Psoas muscle (tissue), 8 donors: ENCODE results near the gene TMEM179. TPM values are rescaled to one million over a fixed set of nuclear protein-coding genes. Genes with fewer than 3 reads are reported as not detected.

Experiments used
- ATAC-seq, 4 donors: fragments of 200-7000 bp; cut with Tn5 transposase; one replicate each; pipeline ENCODE4 v1.9.1; 2020; ENCODE audit warnings: moderate library complexity in 3 of 4, mild to moderate bottlenecking in 2 of 4
- DNase-seq, 2 donors: peaks; one replicate each; pipeline ENCODE4 v3.0.0-alpha.2; 2020
- H3K27ac ChIP-seq: fragments of 200-600 bp; one replicate; pipeline ENCODE4 v1.8.0; 2022
- H3K27me3 ChIP-seq, 3 donors: fragments of 200-600 bp in 1 of 3; one replicate each; pipeline versions ENCODE4 v1.6.1 to v1.8.0; 2013 to 2022; ENCODE audit warnings: low read length in 2 of 3, mild to moderate bottlenecking in 2 of 3, moderate library complexity in 1 of 3; ENCODE audit not compliant: insufficient read depth in 3 of 3
- H3K36me3 ChIP-seq, 2 donors: fragments of 200-600 bp in 1 of 2; one replicate each; pipeline versions ENCODE4 v1.6.1 to v1.8.0; 2013 to 2022; ENCODE audit warnings: low read depth in 1 of 2, mild to moderate bottlenecking in 1 of 2, moderate library complexity in 1 of 2; ENCODE audit not compliant: insufficient read depth in 1 of 2
- H3K4me1 ChIP-seq: fragments of 200-600 bp; one replicate; pipeline ENCODE4 v1.8.0; 2022
- H3K4me3 ChIP-seq: fragments of 200-600 bp; one replicate; pipeline ENCODE4 v1.8.0; 2022; ENCODE audit warnings: mild to moderate bottlenecking
- H3K9me3 ChIP-seq: fragments of 200-600 bp; one replicate; pipeline ENCODE4 v1.8.0; 2022
- CTCF ChIP-seq: fragments of 200-600 bp; IDR thresholded peaks from one replicate; pipeline ENCODE4 v1.8.0; 2022; ENCODE audit warnings: antibody characterized with exemption
- WGBS, 3 donors: extraction: QIAGEN DNeasy Blood & Tissue Kit; methylation state at CpG; one replicate each; pipeline versions ENCODE4 v1.1.6 to v1.1.7; 2013; 5-methylcytosine and 5-hydroxymethylcytosine counted together
- intact Hi-C, 2 donors: fragments of 100-400 bp; cut with DNase I; formaldehyde crosslinking; loops; one replicate each; pipeline versions ENCODE4 v1.11.0 to v1.14.2; 2022
- polyA plus RNA-seq, 3 donors: library from polyadenylated mRNA; stranded (reverse); fragments of 200-250 nt; gene quantifications; one replicate each; pipeline ENCODE4 v1.2.3, GENCODE V29; 2013
- total RNA-seq, 4 donors: library from RNA; stranded (reverse); fragmentation: NEBNext Ultra II Directional in 2 of 4; extraction: Animal tissue kit (Norgen Biotek cat#: 25700) in 2 of 4; gene quantifications; one replicate each; pipeline versions ENCODE4 v1.2.1 to v1.2.4, GENCODE V29; 2021 to 2023
- donor health status: healthy with polysubstance abuse.
- donor health status: DM: no; HTN: no; CAD: no; lungs with moderate emphysema.
- donor health status: Bipolar disorder and iron deficiency.
- donor health status: healthy.
- donor health status: DM: yes; HTN: yes; CAD: no.
- donor health status: DM: no; HTN: no; CAD: no.
- donor health status: DM: no; HTN: no; CAD: no.
- donor health status: DM: yes; HTN: yes; CAD: no.

TMEM179 gene
- total and polyA plus RNA-seq, 7 donors, result 0.01 TPM; not detected in 6

GRCh38 chr14:104568620-104569019 is 36.0 kb downstream of the TMEM179 start:
- H3K4me3 ChIP-seq, result no peak overlapping the region
- no peaks in the 10 kb centered on the region for H3K36me3 ChIP-seq
- peaks cover 0 to 47% (median 5%) of the 10 kb centered on the region in 3 donors for H3K27me3 ChIP-seq
- 77 to 83% (median 83%) methylated on average over 10 to 11 of the region's 11 CpGs for WGBS, 3 donors
- H3K27ac ChIP-seq, result no peak overlapping the region
- no peak for DNase-seq
- H3K4me1 ChIP-seq, result no peaks in the 10 kb centered on the region
- intact Hi-C loops, result no loop called here
- TF ChIP-seq CTCF, result no peak
- no peaks in the 10 kb centered on the region for H3K9me3 ChIP-seq
- no peak for ATAC-seq

- 49 to 64% (median 50%) methylated on average over 9 of the region's 9 CpGs for WGBS, 3 donors
- DNase-seq, result no peak
- no peak overlapping the region for H3K27ac ChIP-seq
- no peak for TF ChIP-seq CTCF
- no peaks in the 10 kb centered on the region for H3K9me3 ChIP-seq
- no peaks in the 10 kb centered on the region for H3K36me3 ChIP-seq
- intact Hi-C loops, result no loop called here
- no peak for ATAC-seq
- H3K4me3 ChIP-seq, result no peak overlapping the region
- H3K4me1 ChIP-seq, result no peaks in the 10 kb centered on the region
- H3K27me3 ChIP-seq, result peaks cover 0 to 47% (median 5%) of the 10 kb centered on the region in 3 donors
Measured at GRCh38 chr14:104567957-104568225, 36.7 kb downstream of the TMEM179 start.

- WGBS, 3 donors, result 54 to 61% (median 56%) methylated on average over 25 to 27 of the region's 27 CpGs
- H3K27ac ChIP-seq, result no peak overlapping the region
- no peaks in the 10 kb centered on the region for H3K36me3 ChIP-seq
- intact Hi-C loops, result no loop called here
- ATAC-seq (no peak), DNase-seq (no peak)
- peaks cover 0 to 42% (median 5%) of the 10 kb centered on the region in 3 donors for H3K27me3 ChIP-seq
- TF ChIP-seq CTCF, result no peak
- no peak overlapping the region for H3K4me3 ChIP-seq
- no peaks in the 10 kb centered on the region for H3K9me3 ChIP-seq
- no peaks in the 10 kb centered on the region for H3K4me1 ChIP-seq
Measured at GRCh38 chr14:104567141-104567956, 37.2 kb downstream of the TMEM179 start.

- intact Hi-C loops, result loop anchor here (1.0 to 5.0 kb wide), 3 partner anchors 428 to 488 kb away; partner anchors contain the start of gene KIF26A (in 1 of the 2)
- Histone ChIP-seq H3K4me1 (no peaks in the 10 kb centered on the region), H3K4me3 (no peak overlapping the region), H3K36me3 (no peaks in the 10 kb centered on the region), H3K9me3 (no peaks in the 10 kb centered on the region), H3K27ac (no peak overlapping the region), H3K27me3 (peaks cover 0 to 42% (median 5%) of the 10 kb centered on the region in 3 donors)
- DNase-seq, result no peak
- no peak for ATAC-seq
- no peak for TF ChIP-seq CTCF
- WGBS, 3 donors, result 69 to 78% (median 70%) methylated on average over 30 of the region's 30 CpGs
Measured at GRCh38 chr14:104564744-104565679, 39.6 kb downstream of the TMEM179 start.
